ENCODE results near the gene BOC.

- TF ChIP-seq, protein P1, sequence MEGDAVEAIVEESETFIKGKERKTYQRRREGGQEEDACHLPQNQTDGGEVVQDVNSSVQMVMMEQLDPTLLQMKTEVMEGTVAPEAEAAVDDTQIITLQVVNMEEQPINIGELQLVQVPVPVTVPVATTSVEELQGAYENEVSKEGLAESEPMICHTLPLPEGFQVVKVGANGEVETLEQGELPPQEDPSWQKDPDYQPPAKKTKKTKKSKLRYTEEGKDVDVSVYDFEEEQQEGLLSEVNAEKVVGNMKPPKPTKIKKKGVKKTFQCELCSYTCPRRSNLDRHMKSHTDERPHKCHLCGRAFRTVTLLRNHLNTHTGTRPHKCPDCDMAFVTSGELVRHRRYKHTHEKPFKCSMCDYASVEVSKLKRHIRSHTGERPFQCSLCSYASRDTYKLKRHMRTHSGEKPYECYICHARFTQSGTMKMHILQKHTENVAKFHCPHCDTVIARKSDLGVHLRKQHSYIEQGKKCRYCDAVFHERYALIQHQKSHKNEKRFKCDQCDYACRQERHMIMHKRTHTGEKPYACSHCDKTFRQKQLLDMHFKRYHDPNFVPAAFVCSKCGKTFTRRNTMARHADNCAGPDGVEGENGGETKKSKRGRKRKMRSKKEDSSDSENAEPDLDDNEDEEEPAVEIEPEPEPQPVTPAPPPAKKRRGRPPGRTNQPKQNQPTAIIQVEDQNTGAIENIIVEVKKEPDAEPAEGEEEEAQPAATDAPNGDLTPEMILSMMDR (IDR thresholded peaks at IDR 0.05), result no peak
- no peak for TF ChIP-seq POLR2A (IDR thresholded peaks at IDR 0.05)
Measured at GRCh38 chr3:113300596-113300995, 89.2 kb downstream of the BOC start.
